HG02571 (cell line): ENCODE results near the gene FAM131B.

ENCODE experiments used
- ATAC-seq: cut with Tn5 transposase; IDR thresholded peaks from one replicate; pipeline ENCODE4 v1.9.1; 2021; ENCODE audit warnings: mild to moderate bottlenecking, moderate library complexity; ENCODE audit not compliant: unreplicated experiment

Gene FAM131B

DNA sequence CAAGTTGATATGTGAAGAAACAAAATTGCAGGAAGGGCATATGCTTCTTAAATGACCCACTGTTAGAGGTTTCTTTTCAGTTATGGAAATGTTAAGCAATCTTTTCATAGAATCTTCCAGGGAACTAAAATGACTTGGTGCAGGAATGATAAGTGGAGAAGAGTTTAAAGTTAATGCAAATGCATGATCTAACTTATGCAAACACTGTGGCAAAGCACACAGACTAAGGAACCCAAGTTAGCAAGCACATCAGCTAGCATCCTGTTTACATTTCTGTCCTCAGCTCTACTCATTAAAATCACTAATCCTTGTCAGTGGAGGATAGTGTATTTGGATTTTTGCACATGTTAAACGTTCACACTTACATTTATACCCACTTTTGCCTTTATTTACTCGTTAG is 37.3 kb downstream of the FAM131B start:
- ATAC-seq: no peak

DNA sequence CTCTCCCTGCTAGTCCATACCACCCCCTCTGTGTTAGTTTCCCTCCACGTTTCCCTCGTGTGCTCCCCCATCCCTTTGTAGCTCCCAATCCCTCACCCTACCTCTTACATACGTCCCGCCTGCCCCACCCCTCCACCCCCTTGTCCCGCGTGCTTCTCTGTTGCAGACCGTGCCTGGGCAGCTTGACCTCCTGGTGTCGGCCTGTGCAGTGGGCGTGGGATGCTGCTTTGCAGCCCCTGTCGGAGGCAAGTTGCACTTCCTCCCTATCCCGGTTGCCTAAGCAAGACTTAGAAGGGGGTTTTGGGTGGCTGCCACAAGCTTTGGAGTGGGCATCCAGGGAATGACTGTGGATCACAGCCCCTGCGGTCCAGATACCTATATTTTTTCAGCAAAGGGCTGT is 38.9 kb downstream of the FAM131B start:
- no peak for ATAC-seq

DNA sequence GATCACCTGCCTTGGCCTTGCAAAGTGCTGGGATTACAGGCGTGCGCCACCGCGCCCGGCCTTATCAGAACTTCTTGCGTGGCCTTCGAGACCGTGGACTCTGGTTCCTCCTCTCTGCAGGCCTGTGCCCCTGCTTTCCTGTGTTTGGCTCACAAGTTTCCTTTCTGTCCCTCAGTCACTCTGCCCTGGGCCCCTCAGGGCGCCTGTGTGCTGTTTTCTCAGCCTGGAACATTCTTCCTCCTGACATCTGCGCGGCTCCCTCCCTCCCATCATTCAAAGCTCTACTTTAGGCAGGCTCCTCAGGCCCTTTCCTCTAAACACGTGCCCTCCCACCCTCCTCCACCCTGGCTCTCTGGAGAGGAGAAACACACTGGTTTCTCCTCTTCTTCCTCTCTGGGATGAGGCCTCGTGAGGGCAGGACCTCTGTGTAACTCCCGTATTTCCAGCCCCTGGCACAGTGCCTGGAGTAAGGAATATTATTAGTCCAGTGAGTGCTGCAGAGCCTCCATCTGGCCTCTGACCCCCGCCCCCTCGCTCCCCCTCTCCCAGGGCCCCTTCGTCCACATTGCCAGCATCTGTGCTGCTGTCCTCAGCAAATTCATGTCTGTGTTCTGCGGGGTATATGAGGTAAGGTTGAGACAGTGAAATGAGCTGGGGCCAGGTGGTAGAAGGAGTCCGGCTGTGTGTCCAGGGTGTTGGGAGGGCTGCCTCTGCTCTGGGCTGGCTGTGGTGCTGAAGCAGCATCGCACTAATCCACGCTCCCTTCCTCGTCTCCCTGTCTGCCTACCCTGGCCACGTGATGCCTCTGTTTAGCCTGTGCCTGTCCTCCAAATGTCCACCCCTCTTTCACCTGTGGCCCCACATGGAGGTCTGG is 39.5 kb downstream of the FAM131B start:
- ATAC-seq: no peak

DNA sequence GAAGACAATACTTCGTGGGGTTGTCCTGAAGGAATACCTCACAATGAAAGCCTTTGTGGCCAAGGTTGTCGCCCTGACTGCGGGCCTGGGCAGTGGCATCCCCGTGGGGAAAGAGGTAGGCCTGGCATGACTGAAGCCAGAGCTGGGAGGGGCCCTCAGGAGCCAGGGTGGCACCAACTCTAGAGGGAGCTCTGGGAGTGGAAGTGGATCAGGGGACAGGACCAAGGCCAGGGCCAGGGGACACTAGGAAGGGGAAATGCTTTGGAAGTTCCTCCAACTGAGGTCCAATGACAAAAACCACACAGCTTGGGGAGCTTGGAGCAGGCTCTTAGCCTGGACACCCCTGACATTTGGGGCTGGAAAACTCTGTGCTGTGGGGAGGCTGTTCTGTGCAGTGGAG is 40.8 kb downstream of the FAM131B start:
- ATAC-seq: no peak

DNA sequence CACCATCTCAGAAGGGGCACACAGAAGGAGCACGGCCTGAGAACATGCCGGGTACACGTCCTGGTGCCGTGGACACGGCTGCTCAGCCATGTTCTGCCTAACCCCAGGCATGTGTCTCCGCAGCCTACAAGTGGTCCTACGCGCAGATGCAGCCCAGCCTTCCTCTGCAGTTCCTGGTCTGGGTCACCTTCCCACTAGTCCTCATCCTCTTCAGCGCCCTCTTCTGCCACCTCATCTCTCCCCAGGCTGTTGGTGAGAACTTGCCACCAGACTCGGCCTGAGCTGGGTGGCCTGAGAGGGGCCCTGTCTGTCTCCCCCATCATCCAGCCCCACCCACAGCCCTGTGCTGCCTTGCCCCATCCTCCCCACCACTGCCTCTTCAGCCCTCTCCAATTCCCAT is 41.3 kb downstream of the FAM131B start:
- ATAC-seq: no peak

DNA sequence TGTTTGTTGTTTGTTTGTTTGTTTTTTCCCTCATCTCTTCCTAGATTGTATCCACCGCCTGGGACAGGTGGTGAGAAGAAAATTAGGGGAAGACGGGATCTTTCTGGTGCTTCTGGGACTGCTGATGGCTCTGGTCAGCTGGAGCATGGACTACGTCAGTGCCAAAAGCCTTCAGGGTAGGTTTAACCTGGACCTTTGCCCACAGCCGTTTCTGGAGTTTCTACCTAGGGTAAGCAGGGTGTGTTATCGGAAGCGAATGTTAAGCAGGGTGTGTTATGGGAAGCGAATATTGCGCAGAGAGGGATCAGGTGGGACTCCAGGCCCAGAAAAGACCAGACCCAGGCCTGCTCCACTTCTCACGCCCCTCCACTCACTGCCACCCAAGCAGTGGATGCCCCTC is 41.9 kb downstream of the FAM131B start:
- ATAC-seq: no peak

DNA sequence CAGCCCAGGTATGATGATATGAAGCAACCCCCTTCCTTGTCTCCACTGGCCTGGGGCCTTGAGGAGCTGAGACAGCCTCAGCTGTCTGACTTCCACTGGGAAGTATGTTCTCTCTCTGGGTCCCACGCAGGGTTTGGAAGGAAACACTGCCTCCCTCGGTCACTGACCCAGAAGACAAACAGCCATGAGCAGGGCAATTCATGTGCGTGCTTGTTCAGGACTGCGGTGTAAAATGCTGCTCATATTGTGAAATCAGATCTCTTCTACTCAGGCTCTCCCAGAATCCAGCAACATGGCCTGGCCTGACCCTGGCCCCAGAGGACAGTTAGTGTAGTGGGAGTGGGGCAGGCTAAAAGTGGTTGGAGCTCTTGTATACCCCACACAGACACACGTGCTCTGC is 43.9 kb downstream of the FAM131B start:
- no peak for ATAC-seq

DNA sequence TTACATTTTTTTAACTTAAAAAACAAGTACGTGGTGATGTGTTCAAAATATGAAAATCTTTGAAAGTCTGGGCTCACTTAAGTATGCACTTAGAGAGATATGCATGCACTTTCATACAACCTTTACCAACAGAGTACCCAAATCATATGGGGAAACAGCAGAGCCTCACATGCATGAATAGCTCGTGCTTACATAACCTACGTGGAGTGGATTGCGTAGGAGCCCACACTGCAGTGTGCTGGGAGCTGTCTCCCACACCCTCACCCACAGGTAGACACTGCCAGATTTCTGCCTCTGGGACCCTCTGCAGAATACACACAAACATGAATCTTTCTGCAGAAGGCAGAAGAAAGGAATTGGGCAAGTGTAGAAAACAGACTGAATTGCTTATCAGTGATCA is 46.0 kb downstream of the FAM131B start:
- no peak for ATAC-seq

DNA sequence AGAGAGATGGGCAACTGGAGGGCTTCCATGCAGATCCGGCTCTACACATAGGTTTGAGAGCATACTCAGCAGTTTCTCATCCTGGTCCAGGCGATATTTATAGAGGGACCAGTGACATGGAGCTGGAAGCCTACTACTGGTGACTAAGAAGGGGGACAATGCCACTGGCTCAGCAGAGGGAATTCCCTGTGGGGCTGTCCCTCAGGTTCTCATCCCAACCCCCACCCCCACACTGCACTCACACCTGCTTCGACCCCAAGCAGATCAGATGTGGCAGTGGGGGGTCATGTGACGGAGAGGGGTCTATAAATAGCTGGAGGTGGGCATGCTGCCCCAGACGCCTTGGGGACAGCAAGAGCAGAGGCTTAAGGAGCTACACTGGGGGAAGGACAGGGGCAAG is 46.7 kb downstream of the FAM131B start, which contains the start of gene CLCN1:
TSS of gene CLCN1 (plus strand) at position 336 of the 400 bp plus-strand sequence. CDS start 102 bp downstream, outside the sequence.
- no peak for ATAC-seq

DNA sequence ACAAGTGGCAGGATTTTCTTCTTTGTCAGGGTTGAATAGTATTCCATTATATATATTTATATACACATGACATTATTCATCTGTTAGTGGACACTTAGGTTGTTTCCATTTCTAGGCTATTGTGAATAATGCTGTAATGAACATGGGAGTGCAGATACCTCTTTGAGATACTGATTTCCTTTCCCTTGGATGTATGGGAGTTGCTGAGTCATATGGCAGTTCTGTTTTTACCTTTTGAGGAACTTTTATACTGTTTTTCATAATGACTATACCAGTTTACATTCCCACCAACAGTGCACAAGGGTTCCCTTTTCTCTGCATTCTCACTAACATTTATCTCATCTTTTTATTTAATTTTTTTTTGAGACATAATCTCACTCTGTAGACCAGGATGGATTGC is 48.4 kb downstream of the FAM131B start:
- ATAC-seq: no peak

DNA sequence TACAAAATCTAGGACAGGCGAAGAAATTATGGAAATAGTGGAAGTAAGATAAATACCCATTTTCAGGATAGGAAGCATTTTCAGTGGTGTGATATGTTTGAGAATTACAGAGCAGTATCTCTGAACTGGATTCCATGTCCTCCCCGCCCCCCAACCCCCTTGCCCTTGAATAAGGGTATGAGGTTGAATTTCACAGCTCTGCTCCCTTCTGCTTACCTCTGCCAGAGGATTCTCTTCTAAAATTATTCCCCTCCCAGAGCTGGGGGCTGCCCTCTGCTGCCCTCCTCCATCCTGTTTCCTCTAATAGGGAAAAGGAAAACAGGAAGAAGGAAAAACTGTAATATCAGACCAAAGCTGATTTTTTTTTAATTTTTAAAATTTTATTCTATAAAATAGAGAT is 53.9 kb downstream of the FAM131B start:
- ATAC-seq: no peak

DNA sequence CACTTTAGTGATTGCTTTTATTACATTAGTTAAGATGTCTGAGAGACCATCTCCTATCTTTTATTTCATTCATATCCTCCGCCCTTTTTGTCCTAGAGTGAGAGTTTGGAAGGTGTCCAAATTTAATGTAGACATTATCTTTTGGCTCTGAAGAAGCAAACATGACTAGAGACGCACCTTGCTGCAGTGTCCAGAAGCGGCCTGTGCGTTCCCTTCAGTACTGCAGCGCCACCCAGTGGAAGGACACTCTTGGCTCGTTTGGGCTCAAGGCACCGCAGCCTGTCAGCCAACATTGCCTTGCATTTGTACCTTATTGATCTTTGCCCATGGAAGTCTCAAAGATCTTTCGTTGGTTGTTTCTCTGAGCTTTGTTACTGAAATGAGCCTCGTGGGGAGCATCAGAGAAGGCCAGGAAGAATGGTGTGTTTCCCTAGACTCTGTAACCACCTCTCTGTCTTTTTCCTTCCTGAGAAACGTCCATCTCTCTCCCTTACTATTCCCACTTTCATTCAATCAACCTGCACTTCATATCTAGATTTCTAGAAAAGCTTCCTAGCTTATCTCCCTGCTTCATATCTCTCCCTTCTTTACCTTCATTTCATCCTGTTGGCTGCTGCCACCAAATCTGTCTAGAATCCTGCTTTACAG is 57.0 kb downstream of the FAM131B start:
- no peak for ATAC-seq

DNA sequence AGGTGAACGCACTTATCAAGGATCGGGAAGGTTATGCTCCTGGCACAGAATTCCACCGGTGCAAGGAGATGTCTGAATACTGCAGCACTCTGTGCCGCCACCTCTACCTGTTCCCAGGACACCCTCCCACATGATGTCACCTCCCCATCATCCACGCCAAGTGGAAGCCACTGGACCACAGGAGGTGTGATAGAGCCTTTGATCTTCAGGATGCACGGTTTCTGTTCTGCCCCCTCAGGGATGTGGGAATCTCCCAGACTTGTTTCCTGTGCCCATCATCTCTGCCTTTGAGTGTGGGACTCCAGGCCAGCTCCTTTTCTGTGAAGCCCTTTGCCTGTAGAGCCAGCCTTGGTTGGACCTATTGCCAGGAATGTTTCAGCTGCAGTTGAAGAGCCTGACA is 57.6 kb downstream of the FAM131B start:
- no peak for ATAC-seq

DNA sequence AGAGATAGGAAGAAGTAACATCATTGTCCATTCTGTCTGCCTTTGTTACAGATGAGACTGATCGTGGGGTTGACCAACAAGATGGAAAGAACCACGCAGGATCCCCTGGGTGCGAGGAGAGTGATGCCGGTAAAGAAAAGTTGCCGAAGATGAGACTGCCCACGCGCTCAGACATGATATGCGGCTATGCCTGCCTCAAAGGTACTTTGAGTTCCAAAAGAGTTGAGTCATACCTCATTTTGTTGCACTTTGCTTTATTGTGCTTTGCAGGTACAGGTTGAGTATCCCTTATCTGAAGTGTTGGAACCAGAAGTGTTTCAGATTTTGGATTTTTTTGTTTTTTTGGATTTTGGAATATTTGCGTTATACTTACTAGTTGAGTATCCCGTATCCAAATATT is 58.8 kb downstream of the FAM131B start:
- ATAC-seq: no peak
